Measurements from ENCODE around the gene CCHCR1.
A peak's percentile ranks its signal among the peaks of the same experiment; 100 is the strongest.
"Not testable (repeated sequence)": the region's sequence is repeated elsewhere in the genome, so short reads cannot be mapped to it uniquely, and the experiment has no call there.

Gene CCHCR1

GRCh38 chr6:31165986-31166385, 8.4 kb upstream of the CCHCR1 start:
- no peak for DNase-seq (ENCODE audit: low spot score)
- TF ChIP-seq CTCF (IDR thresholded peaks at IDR 0.05; ENCODE audit: extremely low read depth, missing control alignments) = no peak

DNA sequence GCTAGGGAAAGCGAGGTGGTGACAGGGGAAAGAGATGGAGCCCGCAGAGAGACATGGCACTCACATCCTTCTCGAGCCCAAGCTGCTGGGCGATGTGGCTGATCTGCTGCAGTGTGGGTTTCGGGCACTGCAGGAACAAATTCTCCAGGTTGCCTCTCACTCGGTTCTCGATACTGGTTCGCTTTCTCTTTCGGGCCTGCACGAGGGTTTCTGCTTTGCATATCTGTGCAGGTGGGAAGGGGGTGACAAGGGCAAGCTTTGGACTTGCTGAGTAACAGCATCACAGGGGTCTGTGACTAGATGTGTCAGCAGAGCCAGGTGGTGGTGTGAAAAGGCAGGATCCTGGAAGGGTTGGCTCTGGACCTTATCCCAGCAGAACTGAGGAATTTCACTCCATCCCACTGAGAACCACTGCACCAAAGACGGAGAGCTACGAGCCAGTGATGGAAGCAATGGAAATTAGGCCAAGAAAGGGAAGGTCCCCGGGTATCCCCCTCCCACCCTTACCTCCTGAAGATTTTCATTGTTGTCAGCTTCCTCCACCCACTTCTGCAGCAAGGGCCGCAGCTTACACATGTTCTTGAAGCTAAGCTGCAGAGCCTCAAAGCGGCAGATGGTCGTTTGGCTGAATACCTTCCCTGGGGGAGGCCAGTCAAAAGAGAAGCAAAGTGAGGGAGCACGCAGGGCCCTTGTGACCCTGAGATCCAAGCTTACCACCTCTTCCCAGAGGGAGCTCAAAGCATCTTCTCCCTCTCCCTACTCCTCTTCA, 7.6 kb upstream of the CCHCR1 start:
- DNase-seq (ENCODE audit: low spot score) = peak; percentile 74

- DNase-seq (ENCODE audit: low spot score) = not testable (repeated sequence)
Observed at GRCh38 chr6:31164475-31165063, 7.0 kb upstream of the CCHCR1 start.

DNA sequence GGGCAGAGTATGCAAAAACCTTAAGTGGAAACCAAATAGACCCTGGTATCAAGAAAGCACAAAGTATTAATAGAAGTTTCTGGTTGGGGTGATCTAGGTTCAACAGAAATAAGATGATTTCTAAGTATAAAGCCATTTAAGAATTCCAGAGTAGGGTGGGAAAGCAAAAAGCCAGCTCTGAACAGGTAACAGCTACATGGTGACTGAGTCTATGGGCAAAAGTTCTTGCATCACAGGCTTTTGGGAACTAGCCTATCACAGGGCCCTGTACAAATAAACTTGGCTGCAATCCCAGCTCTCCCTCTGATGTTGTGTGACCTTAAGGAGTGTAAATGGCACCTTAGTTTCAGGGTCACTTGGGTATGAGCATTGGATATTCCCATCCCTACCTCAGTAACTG, 6.3 kb upstream of the CCHCR1 start:
- TF ChIP-seq CTCF (IDR thresholded peaks at IDR 0.05; ENCODE audit: extremely low read depth, missing control alignments) = no peak
- DNase-seq (ENCODE audit: low spot score) = no peak

- no peak for DNase-seq (ENCODE audit: low spot score)
- TF ChIP-seq CTCF (IDR thresholded peaks at IDR 0.05; ENCODE audit: extremely low read depth, missing control alignments) = no peak
Observed at GRCh38 chr6:31162463-31163165, 5.0 kb upstream of the CCHCR1 start.

GRCh38 chr6:31161216-31162126, 3.9 kb upstream of the CCHCR1 start:
- DNase-seq (ENCODE audit: low spot score) = no peak
- no peak for TF ChIP-seq CTCF (IDR thresholded peaks at IDR 0.05; ENCODE audit: extremely low read depth, missing control alignments)

GRCh38 chr6:31158863-31159855, 1.6 kb upstream of the CCHCR1 start:
- DNase-seq (ENCODE audit: low spot score) = no peak
- no peak for TF ChIP-seq CTCF (IDR thresholded peaks at IDR 0.05; ENCODE audit: extremely low read depth, missing control alignments)
